GM19023 (cell line): ENCODE data around the gene PARD6G.

Source experiments
- ATAC-seq: cut with Tn5 transposase; IDR thresholded peaks from one replicate; pipeline ENCODE4 v1.9.1; 2021; ENCODE audit warnings: mild to moderate bottlenecking, moderate library complexity; ENCODE audit not compliant: unreplicated experiment

Gene PARD6G

GRCh38 chr18:80218341-80219227 lies 28.7 kb downstream of the PARD6G start:
- ATAC-seq = no peak

- ATAC-seq = peak; percentile 50
Observed at GRCh38 chr18:80213182-80213581, 34.1 kb downstream of the PARD6G start.

- ATAC-seq = peak; percentile 70
Observed at GRCh38 chr18:80210312-80211083, 36.8 kb downstream of the PARD6G start.

GRCh38 chr18:80208620-80209019 lies 38.7 kb downstream of the PARD6G start:
- ATAC-seq = no peak

GRCh38 chr18:80205294-80205693 lies 42.0 kb downstream of the PARD6G start:
- no peak for ATAC-seq

GRCh38 chr18:80204142-80204541 lies 43.2 kb downstream of the PARD6G start:
- ATAC-seq = no peak

GRCh38 chr18:80203249-80203648 lies 44.1 kb downstream of the PARD6G start:
- ATAC-seq = no peak

GRCh38 chr18:80202264-80202998 lies 44.9 kb downstream of the PARD6G start:
- peak; percentile 82 for ATAC-seq

GRCh38 chr18:80201739-80202138 lies 45.6 kb downstream of the PARD6G start:
- peak; percentile 3 for ATAC-seq

- ATAC-seq = no peak
Observed at GRCh38 chr18:80200932-80201672, 46.2 kb downstream of the PARD6G start.

GRCh38 chr18:80200171-80200931 lies 47.0 kb downstream of the PARD6G start:
- ATAC-seq = no peak

- no peak for ATAC-seq
Observed at GRCh38 chr18:80198994-80199748, 48.1 kb downstream of the PARD6G start.

- ATAC-seq = no peak
Observed at GRCh38 chr18:80198391-80198790, 48.9 kb downstream of the PARD6G start.

GRCh38 chr18:80197528-80197927 lies 49.8 kb downstream of the PARD6G start:
- ATAC-seq = no peak

GRCh38 chr18:80196528-80197320 lies 50.6 kb downstream of the PARD6G start:
- no peak for ATAC-seq

- ATAC-seq = peak; percentile 61
Observed at GRCh38 chr18:80194874-80195570, 52.3 kb downstream of the PARD6G start.

- ATAC-seq = no peak
Observed at GRCh38 chr18:80193701-80194100, 53.6 kb downstream of the PARD6G start.
